H54 (cell line): ENCODE measurements around the gene RNH1.

Experiments
- DNase-seq: peaks from one replicate; pipeline ENCODE4 v3.0.0; 2011; ENCODE audit warnings: low spot score, mixed read lengths; ENCODE audit not compliant: insufficient read length
- FAIRE-seq: peaks from 3 replicates; lab custom pipeline; 2011; peaks lifted over from hg19 to GRCh38; lab: Jason Lieb, UNC
- POLR2A ChIP-seq: IDR thresholded peaks from 2 replicates; pipeline ENCODE4 v1.6.1; 2011; ENCODE audit warnings: low read depth, mild to moderate bottlenecking, low read length

The RNH1 gene

GRCh38 chr11:461626-462025 is 45.4 kb downstream of the RNH1 start:
- FAIRE-seq (no peak), DNase-seq (no peak)
- TF ChIP-seq POLR2A = no peak

GRCh38 chr11:460331-461199 is 46.5 kb downstream of the RNH1 start:
- FAIRE-seq = no peak
- no peak for TF ChIP-seq POLR2A
- no peak for DNase-seq

GRCh38 chr11:459511-460220 is 47.4 kb downstream of the RNH1 start:
- DNase-seq (no peak), FAIRE-seq (no peak)
- TF ChIP-seq POLR2A = no peak

GRCh38 chr11:457111-457760 is 49.8 kb downstream of the RNH1 start:
- TF ChIP-seq POLR2A = no peak
- DNase-seq (no peak), FAIRE-seq (no peak)

- DNase-seq = no peak
- FAIRE-seq = no peak
These were observed 50.5 kb downstream of the RNH1 start for GRCh38 chr11:456533-456932.

GRCh38 chr11:455566-456147 is 51.4 kb downstream of the RNH1 start:
- no peak for TF ChIP-seq POLR2A
- DNase-seq (no peak), FAIRE-seq (no peak)

More at GRCh38 chr11:456533-456932, 50.5 kb downstream of the RNH1 start:
- TF ChIP-seq POLR2A = no peak

- no peak for FAIRE-seq
- no peak for TF ChIP-seq POLR2A
- no peak for DNase-seq
These were observed 52.1 kb downstream of the RNH1 start for GRCh38 chr11:454801-455565.

GRCh38 chr11:454043-454442 is 53.0 kb downstream of the RNH1 start:
- DNase-seq = no peak
- TF ChIP-seq POLR2A = no peak
- no peak for FAIRE-seq

- TF ChIP-seq POLR2A = no peak
- DNase-seq = no peak
- no peak for FAIRE-seq
These were observed 53.5 kb downstream of the RNH1 start for GRCh38 chr11:453564-453963.

GRCh38 chr11:452916-453527 is 54.0 kb downstream of the RNH1 start:
- FAIRE-seq (no peak), DNase-seq (no peak)

GRCh38 chr11:452203-452744 is 54.8 kb downstream of the RNH1 start:
- TF ChIP-seq POLR2A = no peak
- DNase-seq = no peak
- no peak for FAIRE-seq

More at GRCh38 chr11:452916-453527, 54.0 kb downstream of the RNH1 start:
- TF ChIP-seq POLR2A = no peak

GRCh38 chr11:451738-452137 is 55.3 kb downstream of the RNH1 start:
- FAIRE-seq (no peak), DNase-seq (no peak)
- no peak for TF ChIP-seq POLR2A
